GM20431 (cell line): ENCODE measurements around the gene ADAMTS20.
"Not testable (repeated sequence)": the region's sequence is repeated elsewhere in the genome, so short reads cannot be mapped to it uniquely, and the experiment has no call there.

ENCODE experiments used
- in situ Hi-C: fragments of 300-500 bp; cut with MseI, MboI; formaldehyde crosslinking; loops from one replicate; pipeline ENCODE4 v1.15.0; 2020; ENCODE audit warnings: low sequenced_read_pairs; ENCODE audit not compliant: unreplicated experiment

ADAMTS20 gene

DNA sequence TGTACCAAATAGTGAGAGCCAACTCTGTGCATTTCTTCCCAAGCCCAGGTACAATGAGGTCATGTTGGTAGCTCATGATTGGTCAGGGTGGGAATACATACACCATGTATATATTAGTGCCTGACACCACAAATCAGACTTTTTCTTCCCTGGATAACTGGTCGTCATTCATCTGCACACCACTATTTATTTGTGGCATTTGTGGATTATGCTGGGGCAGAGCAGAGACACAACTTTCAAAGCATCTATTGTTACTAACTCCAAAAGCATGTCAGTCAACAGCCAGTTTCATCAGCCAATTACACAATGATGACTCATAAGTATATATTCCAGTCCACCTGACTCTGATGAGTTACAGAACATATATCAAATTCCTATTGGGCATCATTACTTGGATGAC is 181.7 kb downstream of the ADAMTS20 start:
- in situ Hi-C loops = no loop called here

DNA sequence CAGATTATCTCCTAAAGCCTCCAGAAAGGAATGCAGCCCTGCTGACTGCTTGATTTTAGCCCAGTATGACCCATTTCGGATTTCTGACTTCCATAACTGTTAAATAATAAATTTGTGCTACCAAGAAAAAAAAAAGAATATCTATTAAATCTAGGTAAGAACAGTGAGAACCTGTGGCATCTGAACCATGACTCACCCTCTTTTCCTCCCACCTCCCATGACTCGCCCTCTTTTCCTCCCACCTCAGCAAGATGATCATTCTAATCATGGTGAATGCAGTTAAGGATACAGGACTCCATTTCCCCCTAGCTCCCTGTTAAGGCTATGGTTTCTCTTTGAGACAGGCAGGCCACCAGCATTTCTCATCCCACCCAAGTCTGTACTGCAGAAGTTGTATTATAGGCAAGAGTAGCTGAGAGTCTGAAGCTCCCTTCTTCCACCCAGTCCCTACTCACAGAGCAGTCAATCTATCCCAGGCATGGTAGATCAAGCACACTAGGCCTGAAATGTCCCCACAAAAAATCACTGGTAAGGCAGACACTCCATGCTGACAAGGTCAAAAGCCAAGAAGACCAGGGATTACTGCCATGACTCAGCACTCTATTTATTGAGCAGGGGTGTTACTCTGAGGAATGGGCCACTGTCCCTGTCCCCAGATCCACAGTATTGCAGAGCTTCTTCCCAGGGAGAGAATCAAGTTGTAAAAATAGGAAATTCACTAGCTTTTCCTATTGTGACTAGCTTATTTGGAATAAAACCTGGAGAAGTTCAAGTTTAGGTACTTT is 188.9 kb downstream of the ADAMTS20 start:
- in situ Hi-C loops = no loop called here

DNA sequence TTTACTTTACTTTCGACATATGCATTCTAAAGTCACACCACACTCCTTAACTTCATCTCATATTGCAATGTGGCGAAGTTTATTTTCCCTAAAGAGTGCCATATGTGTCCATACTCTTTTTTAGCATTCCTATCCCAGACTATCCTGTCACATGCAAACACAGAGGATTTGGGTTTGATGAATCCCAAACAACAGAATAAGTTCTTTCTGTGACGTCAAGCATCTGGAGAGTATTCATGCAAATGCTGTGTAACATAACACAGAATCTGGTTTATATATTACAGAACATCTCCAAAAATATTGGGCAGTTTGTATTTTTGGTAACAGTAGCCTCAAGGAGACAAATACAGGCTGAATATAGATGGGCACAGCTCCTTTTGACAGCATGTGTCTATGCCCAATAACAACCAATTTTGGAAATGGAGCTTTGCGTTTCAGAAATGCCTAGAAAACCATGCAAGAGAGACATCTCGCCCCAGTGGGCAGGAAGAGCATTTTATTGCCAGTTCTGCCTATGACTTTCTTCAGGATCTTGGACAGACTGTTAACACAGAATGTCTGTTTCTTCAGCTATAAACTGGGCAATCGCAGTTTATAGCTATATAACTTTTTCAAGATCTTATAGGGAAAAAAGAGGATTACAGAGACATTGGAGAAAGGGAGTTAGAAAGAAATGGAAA is 190.8 kb downstream of the ADAMTS20 start:
- in situ Hi-C loops = no loop called here

DNA sequence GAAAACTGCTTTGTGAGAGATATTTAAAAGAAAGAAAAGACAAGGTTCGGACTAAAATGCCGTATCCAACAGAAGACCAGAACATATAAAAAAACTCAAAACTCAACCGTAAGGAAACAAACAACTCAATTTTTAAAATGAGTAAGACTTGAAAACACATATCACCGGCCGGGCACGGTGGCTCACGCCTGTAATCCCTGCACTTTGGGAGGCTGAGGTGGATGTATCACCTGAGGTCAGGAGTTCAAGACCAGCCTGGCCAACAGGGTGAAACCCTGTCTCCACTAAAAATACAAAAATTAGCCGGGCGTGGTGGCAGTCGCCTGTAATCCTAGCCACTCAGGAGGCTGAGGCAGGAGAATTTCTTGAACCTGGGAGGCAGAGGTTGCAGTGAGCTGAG is 192.0 kb downstream of the ADAMTS20 start:
- in situ Hi-C loops = not testable (repeated sequence)

DNA sequence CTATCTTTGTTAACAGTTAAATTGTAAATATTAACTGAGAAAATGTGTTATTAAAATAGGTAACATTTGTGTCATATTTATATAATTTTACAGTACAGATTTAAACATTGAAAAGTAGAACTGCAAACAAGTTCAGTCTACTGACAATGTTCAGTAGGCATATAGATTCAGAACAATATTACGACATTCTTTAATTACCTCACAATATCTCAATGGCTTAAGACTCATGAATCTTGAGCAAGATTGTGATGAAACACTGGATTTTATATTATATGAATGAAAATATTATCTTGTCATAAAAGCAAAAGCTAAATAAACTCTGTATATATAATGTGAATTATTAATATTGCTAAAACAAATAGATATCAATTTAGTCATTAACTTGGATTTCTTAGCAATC is 194.9 kb downstream of the ADAMTS20 start:
- in situ Hi-C loops = no loop called here

DNA sequence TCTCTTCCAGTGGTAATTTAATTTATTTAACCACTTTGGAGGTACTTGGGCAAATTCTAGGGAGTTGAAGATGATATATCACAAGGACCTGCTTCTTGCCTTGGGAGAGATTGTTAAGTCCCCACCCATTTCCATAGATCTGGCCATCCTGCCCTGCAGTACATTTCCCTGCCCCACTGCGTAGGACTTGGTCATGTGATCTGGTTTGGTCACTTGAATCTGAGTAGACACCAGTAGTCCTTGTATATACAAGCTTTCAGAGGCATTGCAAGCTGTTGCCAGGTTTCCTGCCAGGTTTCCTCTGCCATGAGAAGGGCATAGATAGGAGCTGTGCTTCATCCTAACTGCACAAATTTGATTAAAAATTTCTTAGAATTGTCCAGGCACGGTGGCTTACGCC is 200.0 kb downstream of the ADAMTS20 start:
- in situ Hi-C loops = no loop called here

DNA sequence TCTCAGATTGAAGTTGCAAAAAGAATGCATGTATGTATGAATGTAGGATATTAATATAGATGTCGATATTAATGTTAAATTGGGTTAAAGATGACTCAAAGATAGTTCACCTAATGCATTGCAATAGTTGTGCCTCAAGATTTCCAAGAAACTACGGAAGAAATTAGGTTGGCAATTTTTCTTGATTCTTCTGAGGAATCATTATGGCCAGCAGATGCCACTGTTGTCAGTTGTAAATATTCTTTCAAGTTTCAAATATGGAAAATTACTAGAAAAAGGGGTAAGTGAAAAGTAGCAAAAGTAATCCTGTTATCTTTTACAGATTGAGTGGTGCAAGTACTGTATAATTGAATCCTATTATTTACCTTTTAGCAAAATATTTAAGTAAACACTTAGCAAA is 202.1 kb downstream of the ADAMTS20 start:
- in situ Hi-C loops = no loop called here

DNA sequence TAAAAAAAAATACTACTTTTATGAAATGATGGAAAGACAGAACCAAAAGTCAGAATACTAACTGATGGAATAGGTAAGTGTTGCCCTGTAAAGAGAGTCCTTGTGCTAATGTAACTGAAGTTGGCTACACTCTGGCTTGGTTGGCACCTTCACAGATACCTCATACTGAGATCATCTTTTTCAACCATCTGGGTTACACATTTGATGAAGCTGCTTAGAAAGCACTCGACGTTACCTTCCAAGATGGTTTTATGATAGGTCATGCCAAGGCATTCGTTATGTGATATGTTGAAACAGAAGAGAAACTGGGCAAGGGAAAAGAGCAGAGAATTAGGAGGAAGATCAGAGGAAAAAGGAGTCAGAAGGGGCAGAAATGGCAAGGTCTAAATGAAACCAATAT is 203.8 kb downstream of the ADAMTS20 start:
- in situ Hi-C loops = no loop called here

DNA sequence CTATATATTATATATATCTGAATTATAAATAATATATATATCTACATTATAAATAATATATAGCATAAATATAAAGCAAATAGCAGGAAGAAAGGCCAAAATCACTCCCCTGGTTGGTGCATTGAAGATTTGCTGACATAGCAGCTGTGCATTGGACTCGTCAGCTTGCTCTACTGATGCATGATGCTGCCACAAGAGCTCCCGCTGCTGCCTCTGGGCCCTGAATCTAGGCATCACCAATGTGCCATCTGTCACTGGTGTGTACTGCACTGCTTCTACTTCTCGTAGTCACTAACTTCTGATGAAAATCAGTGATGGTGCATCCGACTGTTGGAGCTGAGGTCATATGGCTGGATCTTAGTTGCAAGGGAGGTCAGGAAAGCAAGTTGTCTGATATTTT is 205.0 kb downstream of the ADAMTS20 start:
- in situ Hi-C loops = no loop called here

DNA sequence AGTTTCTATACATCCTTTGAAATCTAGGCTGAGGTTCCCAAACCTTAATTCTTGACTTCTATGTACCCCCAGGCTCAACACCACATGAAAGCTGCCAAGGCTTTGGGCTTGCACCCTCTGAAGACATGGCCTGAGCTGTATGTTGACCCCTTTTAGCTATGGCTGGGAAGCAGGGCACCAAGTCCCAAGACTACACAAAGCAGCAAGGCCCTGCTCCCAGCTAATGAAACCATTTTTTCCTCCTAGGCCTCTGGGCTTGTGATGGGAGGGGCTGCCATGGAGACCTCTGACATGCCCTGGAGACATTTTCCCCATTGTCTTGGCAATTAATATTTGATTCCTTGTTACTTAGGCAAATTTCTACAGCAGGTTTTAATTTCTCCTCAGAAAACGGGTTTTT is 207.0 kb downstream of the ADAMTS20 start:
- in situ Hi-C loops = no loop called here

DNA sequence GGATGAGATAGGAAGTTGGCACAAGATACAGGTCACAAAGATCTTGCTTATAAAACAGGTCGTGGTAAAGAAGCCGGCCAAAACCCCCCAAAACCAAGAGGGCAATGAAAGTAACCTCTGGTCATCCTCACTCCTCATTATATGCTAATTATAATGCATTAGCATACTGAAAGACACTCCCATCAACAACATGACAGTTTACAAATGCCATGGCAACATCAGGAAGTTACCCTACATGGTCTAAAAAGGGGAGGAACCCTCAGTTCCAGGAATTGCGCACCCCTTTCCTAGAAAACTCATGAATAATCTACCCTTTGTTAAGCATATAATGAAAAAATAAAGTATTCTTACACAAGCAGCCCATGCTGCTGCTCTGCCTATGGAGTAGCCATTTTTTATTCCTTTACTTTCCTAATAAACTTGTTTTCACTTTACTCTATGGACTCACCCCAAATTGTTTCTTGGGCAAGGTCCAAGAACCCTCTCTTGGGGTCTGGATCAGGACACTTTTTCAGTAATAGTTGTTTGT is 210.2 kb downstream of the ADAMTS20 start:
- in situ Hi-C loops = not testable (repeated sequence)

DNA sequence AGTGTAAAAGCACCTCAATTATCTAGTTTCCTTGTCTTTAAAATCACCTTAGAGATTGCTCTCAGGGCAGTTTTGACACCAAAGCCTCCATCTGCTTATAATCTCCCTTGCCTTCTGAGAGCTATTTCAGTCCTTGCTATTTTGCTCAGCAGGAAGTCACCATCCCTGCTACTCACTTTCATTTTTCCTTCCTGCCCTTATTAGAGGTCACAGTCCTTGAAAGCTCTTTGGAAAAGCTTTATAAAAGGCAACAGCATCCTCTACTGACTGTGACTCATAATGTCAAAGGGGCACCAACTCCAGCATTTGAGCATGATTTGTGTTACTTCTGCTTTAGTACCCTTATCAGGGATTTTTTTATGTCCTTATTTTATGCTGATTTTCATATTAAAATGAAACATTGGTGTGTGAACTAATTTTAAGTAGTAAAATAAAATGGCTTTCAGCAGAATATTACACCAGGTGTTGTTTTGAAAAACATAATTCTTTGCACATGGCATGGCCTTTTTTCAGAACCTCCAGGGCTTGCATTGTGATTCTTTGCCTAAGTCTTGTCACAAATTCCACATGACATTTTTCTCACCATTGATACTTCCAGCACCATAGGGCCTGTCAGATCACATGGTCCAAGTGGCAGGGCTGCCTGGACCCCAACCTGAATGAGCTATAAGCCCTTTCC is 213.0 kb downstream of the ADAMTS20 start:
- in situ Hi-C loops = no loop called here

DNA sequence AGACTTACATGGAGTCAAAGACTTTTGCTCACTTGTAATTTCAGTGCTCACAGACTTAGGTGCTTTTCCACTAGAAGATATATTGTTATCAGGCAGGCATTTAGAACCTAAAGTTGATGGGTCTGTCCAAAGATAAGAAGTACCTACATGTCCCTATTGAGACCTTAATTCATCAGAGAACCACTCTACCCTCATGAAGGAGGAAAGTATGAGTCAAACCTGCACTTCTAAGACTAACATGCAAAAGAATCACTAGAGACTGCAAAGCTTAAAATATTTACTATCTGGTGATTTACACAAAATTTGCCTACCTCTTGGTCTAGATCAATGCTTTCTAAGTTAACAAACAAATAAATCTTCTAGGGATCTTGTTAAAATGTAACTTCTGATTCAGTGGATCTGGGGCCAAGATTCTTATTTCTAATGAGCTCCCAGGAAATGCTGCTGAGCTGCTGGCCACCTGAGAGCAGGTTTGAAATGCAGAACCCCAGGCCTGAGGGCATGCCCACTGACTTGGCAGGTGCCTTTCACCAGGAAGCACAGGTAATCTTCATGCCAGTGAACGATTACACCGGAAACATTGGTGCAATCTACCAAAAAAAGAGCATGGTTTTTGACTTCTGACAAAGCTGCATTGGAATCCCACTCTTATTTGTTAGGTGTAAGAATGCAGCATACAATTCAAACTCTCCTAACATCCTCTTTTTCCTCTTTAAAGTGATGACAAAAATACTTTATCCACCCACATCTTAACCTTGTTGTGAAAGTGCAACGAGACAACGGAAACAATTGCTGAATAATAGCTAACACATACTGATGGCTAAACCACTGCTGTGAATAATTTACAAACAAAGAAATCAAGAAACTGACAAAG is 214.2 kb downstream of the ADAMTS20 start:
- in situ Hi-C loops = no loop called here

DNA sequence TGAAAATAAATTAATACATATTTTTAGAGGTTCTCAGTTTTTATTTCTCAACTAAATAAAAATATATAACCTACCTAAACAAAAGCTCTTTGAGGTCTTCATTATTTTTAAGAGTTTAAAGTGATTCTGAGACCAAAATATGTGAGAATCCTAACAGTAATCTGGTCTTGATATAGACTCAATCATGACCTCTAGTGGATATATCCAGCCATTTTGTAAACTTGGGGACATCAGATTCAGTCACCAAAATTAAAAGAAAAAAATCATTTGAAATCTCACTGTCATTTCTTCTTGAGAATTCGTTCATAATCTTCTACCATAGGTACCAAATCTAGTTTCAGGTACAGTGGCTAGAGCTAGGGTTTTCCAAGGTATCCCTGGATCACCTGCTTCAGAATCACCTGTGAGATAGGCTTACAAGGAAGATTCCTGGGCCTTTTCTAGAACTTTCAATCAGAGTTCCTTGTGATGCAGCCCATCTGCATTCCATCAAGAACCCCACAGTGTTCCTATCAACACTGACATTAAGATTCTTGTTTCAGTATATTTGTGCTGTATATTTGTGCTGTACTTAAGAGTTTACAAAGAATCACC is 214.9 kb downstream of the ADAMTS20 start:
- in situ Hi-C loops = no loop called here

DNA sequence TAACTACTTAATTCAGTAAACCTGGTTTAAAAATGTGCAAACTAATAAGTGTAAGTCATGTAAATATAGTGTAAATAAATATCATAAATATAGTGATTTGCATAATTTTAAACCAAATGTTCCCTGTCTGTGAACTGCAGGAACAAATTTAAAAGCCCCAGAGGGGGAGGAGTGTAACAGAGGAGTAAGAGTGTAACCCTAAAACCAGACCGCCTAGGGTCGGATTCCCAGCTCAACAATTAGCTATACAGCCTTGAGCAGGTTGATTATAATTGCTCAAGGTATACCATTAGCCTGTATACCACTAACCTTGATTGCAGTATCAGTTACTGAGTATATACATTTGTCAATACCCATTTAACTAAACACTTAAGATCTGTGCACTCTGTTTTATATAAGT is 218.4 kb downstream of the ADAMTS20 start:
- in situ Hi-C loops = no loop called here

DNA sequence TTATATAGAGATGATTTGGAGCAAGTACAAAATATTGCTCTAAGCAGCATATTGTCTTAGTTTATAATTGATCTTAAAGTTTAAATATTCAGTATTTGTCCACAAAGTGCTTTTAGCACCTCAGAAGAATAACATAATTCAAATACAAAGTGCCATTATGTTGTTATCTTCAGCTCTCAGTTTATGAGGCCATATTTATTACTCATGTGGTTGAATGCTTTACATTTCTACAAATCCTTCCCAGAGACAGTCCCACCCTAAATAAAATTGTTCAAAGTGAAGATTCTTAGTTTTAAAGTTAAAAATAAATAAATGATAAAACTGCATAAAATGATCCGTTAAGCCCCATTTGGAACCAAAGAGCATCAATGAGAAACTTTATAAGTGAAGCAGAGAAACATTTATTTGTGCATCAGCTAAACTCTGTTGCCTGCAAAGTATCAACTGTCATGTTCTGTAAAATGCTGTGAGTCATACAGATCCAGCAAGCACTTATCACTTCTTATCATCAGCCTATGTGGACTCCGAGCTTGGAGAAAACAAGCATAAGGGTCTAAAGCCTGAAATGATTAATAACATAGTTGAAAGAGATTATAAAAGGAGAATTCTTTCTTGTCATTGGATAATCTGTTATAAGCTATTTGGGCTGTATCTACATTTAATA is 218.9 kb downstream of the ADAMTS20 start:
- in situ Hi-C loops = no loop called here

DNA sequence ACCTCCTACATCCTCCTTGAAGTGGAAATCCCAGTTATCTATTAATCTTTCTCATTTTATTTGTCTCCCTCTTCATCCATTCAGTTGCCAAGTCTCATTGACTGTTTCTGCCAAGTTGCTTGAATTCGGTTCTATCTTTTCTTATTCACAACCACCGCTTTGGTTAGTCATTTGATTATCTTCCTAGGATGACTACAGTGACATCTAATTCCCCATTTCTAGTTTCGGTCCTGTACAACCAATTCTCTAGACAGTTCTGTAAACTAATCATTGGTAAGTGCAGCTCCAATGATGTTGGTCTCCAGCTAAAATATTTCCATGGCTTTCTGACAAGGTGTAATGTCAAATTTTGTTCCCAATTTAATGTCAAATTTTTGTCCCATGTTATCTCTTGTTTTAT is 220.1 kb downstream of the ADAMTS20 start:
- in situ Hi-C loops = no loop called here

DNA sequence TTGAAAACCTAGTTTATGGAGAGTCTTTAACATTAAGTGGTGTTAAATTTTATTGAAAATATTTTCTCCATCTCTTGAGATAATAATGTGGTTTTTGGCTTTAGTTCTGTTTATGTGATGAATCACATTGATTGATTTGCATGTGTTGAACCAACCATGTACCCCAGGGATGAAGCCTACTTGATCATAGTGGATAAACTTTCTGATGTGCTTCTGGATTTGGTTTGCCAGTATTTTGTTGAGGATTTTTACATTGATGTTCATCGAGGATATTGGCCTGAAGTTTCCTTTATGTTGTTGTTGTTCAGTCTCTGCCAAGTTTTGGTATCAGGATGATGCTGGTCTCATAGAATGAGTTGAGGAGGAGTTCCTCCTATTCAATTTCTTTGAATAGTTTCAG is 222.6 kb downstream of the ADAMTS20 start:
- in situ Hi-C loops = no loop called here

DNA sequence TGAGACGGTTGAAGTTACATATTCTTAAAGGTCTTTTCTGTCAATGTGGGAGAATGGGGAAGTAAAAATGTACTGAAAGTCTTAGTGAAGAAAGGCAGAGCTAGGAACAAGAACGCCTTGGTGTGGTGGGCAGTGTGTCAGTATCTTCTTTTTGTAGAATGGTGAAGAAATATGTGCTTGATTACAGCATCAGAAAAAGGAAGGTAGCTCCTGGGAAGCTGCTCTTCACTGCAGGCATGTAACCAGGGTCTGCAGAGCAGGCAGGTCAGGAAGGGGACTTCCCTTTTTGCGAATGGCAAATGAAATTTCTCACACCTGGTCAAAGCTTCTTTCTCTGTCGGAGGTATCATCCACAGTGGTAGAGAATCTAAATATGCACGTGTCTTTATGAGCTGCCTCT is 226.2 kb downstream of the ADAMTS20 start:
- in situ Hi-C loops = no loop called here
